Heart right ventricle (tissue), 16 donors: ENCODE measurements around the gene CLEC14A. TPM values are rescaled to one million over a fixed set of nuclear protein-coding genes. Genes with fewer than 3 reads are reported as not detected.

Source experiments
- ATAC-seq, 8 donors: fragments of 200-7000 bp; cut with Tn5 transposase; one replicate each; pipeline ENCODE4 v1.9.1; 2020; ENCODE audit warnings: mild to moderate bottlenecking in 8 of 8, moderate library complexity in 8 of 8, moderate number of reproducible peaks in 1 of 8
- DNase-seq, 2 donors: peaks; one replicate each; pipeline ENCODE4 v3.0.0-alpha.2; 2020
- H3K27ac ChIP-seq, 10 donors: fragments of 200-600 bp; sonication (generic) in 2 of 10; one replicate each; pipeline versions ENCODE4 v1.5.0 to v1.8.0; 2020 to 2022; ENCODE audit warnings: mild to moderate bottlenecking in 3 of 10
- H3K27me3 ChIP-seq, 7 donors: fragments of 200-600 bp; one replicate each; pipeline ENCODE4 v1.8.0; 2021 to 2022; ENCODE audit warnings: mild to moderate bottlenecking in 2 of 7
- H3K36me3 ChIP-seq, 9 donors: fragments of 200-600 bp; sonication (generic) in 1 of 9; one replicate each; pipeline versions ENCODE4 v1.5.0 to v1.8.0; 2020 to 2022; ENCODE audit warnings: mild to moderate bottlenecking in 2 of 9
- H3K4me1 ChIP-seq, 9 donors: fragments of 200-600 bp; sonication (generic) in 1 of 9; one replicate each; pipeline versions ENCODE4 v1.5.0 to v1.8.0; 2020 to 2022; ENCODE audit warnings: mild to moderate bottlenecking in 4 of 9
- H3K4me3 ChIP-seq, 10 donors: fragments of 200-600 bp; sonication (generic) in 2 of 10; one replicate each; pipeline versions ENCODE4 v1.5.0 to v1.8.0; 2020 to 2022; ENCODE audit warnings: mild to moderate bottlenecking in 7 of 10, moderate library complexity in 2 of 10
- H3K9me3 ChIP-seq, 11 donors: fragments of 200-600 bp in 10 of 11; sonication (generic) in 2 of 11; one replicate each; pipeline versions ENCODE4 v1.5.0 to v1.8.0; 2013 to 2022; ENCODE audit warnings: mild to moderate bottlenecking in 2 of 11, control low read depth in 1 of 11, moderate library complexity in 1 of 11
- WGBS, 2 donors: extraction: QIAGEN DNeasy Blood & Tissue Kit; methylation state at CpG; one replicate each; pipeline ENCODE4 v1.1.7; 2013; ENCODE audit warnings: inconsistent platforms in 1 of 2; 5-methylcytosine and 5-hydroxymethylcytosine counted together
- intact Hi-C, 10 donors: fragments of 100-400 bp; cut with DNase I; formaldehyde crosslinking; loops; one replicate each; pipeline versions ENCODE4 v1.11.1 to v1.14.2; 2022
- polyA plus RNA-seq, 2 donors: library from polyadenylated mRNA; stranded (reverse); fragments of 200-250 nt; gene quantifications; one replicate each; pipeline ENCODE4 v1.2.3, GENCODE V29; 2013
- total RNA-seq, 10 donors: library from RNA; stranded (reverse); fragmentation: NEBNext Ultra II Directional in 3 of 10; extraction: Animal tissue kit (Norgen Biotek cat#: 25700) in 3 of 10; gene quantifications; one replicate each; pipeline versions ENCODE4 v1.2.1 to v1.2.4, GENCODE V29; 2021 to 2023
- TF ChIP-seq, protein P1 (sequence below), 9 donors: fragments of 200-600 bp; sonication (generic) in 2 of 9; IDR thresholded peaks; one replicate each; pipeline versions ENCODE4 v1.5.0 to v1.8.0; 2021 to 2022; ENCODE audit warnings: antibody characterized with exemption in 9 of 9, mild to moderate bottlenecking in 5 of 9, moderate library complexity in 1 of 9
- donor health status: Arrhythmogenic right ventricular cardiomyopathy.
- donor health status: ischemic (EF 13 %, LVEDD 7.1; RV severe dilation, severe dysfunction).
- donor health status: healthy with polysubstance abuse.
- donor health status: DM: no; HTN: yes; CAD: no.
- donor health status: DM: no; HTN: no; CAD: no.
- donor health status: ischemic (EF 25% LVEDD 6.9; RV normal size, moderate dysfunction).
- donor health status: ischemic (EF 25% LVEDD 5.7; RV mildly dilated, moderate dysfunction).
- donor health status: healthy.
- donor health status: DM: yes; HTN: yes; CAD: no.
- donor health status: Ischemic cardiomyopathy.
- donor health status: ischemic (EF 35%, LVEDD 5.7; RV mildly dilated, moderate dysfunction).
- donor health status: nonischemic (EF 11% LVEDD 7.7; RV severe dilation, severe dysfunction).
- donor health status: DM: yes; HTN: yes; CAD: no.
- donor health status: PGD.
- donor health status: ischemic (EF 29% LVEDD 5.4; RV normal size, mild dysfunction).
- donor health status: nonischemic (EF 23%, LVEDD 6.1; RV moderate dilation, normal function).

Gene CLEC14A
- total and polyA plus RNA-seq, 12 donors, result 18.4 to 71.8 (median 37.1) TPM

DNA sequence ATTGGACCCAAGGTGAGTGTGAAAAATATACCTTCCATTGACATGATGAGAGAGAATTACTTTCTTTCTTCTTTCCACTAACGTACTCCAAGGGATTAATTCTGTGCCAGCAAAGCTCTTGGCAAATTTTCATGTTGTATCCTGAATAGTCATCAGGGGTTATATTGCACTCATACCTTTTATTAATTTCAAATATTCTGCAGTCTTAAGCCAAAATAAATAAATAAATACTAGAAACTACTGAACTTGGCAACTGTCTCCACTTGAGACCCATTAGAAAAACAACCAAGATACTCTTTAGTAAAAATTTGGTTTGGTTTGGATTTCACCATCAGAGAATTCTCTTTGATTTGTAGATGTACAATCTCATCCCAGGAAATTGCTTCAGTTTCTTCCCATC lies 22.1 kb upstream of the CLEC14A start:
- Histone ChIP-seq H3K27ac (no peak overlapping the region), H3K4me1 (no peaks in the 10 kb centered on the region), H3K36me3 (no peaks in the 10 kb centered on the region), H3K9me3 (no peaks in the 10 kb centered on the region), H3K27me3 (no peaks in the 10 kb centered on the region), H3K4me3 (no peak overlapping the region)
- 51 to 55% methylated on average over 1 of the region's 1 CpG for WGBS, 2 donors
- intact Hi-C loops, result no loop called here
- DNase-seq (no peak), ATAC-seq (no peak)
- TF ChIP-seq, protein P1, sequence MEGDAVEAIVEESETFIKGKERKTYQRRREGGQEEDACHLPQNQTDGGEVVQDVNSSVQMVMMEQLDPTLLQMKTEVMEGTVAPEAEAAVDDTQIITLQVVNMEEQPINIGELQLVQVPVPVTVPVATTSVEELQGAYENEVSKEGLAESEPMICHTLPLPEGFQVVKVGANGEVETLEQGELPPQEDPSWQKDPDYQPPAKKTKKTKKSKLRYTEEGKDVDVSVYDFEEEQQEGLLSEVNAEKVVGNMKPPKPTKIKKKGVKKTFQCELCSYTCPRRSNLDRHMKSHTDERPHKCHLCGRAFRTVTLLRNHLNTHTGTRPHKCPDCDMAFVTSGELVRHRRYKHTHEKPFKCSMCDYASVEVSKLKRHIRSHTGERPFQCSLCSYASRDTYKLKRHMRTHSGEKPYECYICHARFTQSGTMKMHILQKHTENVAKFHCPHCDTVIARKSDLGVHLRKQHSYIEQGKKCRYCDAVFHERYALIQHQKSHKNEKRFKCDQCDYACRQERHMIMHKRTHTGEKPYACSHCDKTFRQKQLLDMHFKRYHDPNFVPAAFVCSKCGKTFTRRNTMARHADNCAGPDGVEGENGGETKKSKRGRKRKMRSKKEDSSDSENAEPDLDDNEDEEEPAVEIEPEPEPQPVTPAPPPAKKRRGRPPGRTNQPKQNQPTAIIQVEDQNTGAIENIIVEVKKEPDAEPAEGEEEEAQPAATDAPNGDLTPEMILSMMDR (IDR thresholded peaks at IDR 0.05), result no peak

DNA sequence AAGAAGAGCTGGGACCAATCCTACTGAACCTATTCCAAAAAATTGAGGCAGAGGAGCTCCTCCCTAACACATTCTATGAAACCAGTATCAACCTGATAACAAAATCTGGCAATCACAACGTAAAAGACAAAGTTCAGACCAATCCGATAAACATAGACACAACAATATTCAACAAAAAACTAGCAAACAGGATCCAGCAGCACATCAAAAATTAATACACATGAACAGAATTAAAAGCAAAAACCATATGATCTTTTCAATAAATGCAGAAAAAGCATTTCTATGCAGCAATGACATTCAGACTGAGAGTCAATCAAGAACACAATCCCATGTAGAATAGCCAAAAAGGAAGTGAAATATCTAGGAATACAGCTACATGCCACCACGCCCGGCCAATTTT lies 7.0 kb upstream of the CLEC14A start:
- Histone ChIP-seq H3K4me3 (no peak overlapping the region), H3K36me3 (no peaks in the 10 kb centered on the region), H3K27ac (no peak overlapping the region), H3K9me3 (peaks cover 0 to 78% (median 16%) of the 10 kb centered on the region in 11 donors), H3K27me3 (no peaks in the 10 kb centered on the region), H3K4me1 (peaks cover 0 to under 1% (median 0%) of the 10 kb centered on the region in 9 donors)
- intact Hi-C loops, result no loop called here
- DNase-seq (no peak), ATAC-seq (no peak)
- TF ChIP-seq, protein P1 (IDR thresholded peaks at IDR 0.05), result no peak
- WGBS, 2 donors, result 81 to 83% methylated on average over 4 of the region's 4 CpGs

DNA sequence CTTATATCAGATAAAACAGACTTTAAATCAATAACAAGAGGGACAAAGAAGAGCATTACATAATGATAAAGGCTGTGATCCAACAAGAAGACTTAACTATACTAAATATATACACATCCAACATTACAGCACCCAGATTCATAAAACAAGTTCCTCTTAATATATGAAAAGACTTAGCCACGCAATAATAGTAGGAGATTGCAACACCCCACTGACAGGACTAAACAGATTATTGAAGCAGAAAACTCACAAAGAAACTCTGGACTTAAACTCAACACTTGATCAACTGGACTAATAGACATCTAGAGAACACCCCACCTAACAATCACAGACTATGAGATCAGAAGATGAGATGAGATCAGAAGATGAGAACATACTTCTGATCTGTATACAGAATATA lies 5.7 kb upstream of the CLEC14A start:
- Histone ChIP-seq H3K9me3 (peaks cover 0 to 66% (median 16%) of the 10 kb centered on the region in 11 donors), H3K4me1 (peaks cover 0 to 13% (median 0%) of the 10 kb centered on the region in 9 donors), H3K4me3 (no peak overlapping the region), H3K27me3 (peaks cover 0 to 3% (median 0%) of the 10 kb centered on the region in 7 donors), H3K36me3 (no peaks in the 10 kb centered on the region), H3K27ac (no peak overlapping the region)
- TF ChIP-seq, protein P1 (IDR thresholded peaks at IDR 0.05), result no peak
- intact Hi-C loops, result no loop called here
- 91 to 98% methylated on average over 1 of the region's 1 CpG for WGBS, 2 donors
- DNase-seq (no peak), ATAC-seq (no peak)

DNA sequence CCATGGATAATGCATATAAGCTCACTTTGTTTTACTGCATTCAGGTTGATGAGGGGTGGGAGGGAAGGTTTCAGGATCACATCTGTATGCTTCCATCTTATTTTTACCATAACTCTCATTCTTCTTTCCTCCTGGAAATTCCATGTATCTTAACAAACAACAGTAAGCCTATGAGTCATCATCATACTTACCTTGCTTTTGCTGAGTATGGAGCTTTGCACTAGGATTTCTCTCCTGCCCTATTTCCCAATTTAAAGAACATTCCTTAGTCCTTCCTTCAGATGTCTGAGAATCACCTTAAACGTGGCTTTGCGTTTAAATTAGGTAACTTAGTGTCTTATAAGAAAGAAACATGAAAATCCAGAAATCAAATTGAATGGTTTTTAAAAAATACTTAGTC lies 1.6 kb upstream of the CLEC14A start:
- Histone ChIP-seq H3K4me3 (peak overlapping the region in 1 of 10 donors; percentile 89), H3K4me1 (peaks cover 0 to 15% (median 0%) of the 10 kb centered on the region in 9 donors), H3K27ac (peak overlapping the region; percentile 59 to 100 (median 97)), H3K36me3 (no peaks in the 10 kb centered on the region), H3K27me3 (peaks cover 0 to 40% (median 14%) of the 10 kb centered on the region in 7 donors), H3K9me3 (peaks cover 0 to 30% (median 8%) of the 10 kb centered on the region in 11 donors)
- ATAC-seq (no peak), DNase-seq (no peak)
- 65 to 76% methylated on average over 2 of the region's 2 CpGs for WGBS, 2 donors
- TF ChIP-seq, protein P1 (IDR thresholded peaks at IDR 0.05), result no peak
- intact Hi-C loops, result loop anchor here in 5 of 10 donors (2.0 to 10.0 kb wide), 7 partner anchors 33 to 747 kb away; no protein-coding TSS in a partner anchor
